GM21529 (cell line): ENCODE data around the gene SLC22A31.
"Not testable (repeated sequence)": the region's sequence is repeated elsewhere in the genome, so short reads cannot be mapped to it uniquely, and the experiment has no call there.

Source experiments
- ATAC-seq: cut with Tn5 transposase; IDR thresholded peaks from one replicate; pipeline ENCODE4 v1.9.1; 2021; ENCODE audit not compliant: unreplicated experiment

SLC22A31 gene

DNA sequence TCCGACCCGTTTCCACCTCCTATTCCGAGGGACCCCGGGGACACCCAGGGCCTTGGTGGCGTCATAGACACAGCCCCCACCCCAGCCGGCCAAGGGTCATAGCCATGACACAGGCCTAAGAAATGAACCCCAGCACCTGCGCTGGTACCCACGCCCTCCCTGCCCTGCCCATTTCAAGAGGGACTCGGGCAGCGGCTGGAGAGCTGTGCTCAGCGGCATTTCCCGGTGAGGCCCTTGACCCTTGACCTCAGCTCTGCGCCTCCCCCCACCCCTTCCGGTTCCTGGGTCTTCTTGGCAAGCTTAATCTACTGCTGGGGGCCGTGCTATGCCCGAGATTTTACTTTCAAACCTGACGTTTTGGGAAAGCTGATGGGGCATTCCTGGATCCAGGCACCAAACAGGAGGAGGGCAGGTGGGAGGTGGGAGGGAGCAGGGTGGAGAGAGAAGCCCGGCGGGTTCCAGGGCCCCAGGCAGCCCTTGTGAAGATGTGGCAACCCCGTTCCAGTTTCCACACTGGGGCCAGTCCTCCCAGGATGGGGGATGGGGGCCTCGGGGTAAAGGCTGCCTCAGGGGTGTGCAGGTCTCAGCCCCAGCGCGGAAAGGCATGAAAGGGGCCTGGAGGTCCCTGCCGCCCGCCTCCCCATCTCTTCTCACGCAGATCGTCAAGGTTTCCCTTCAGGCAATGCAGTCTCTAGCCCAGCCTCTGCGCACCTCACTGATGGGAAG lies at the start of gene SLC22A31:
Gene SLC22A31, minus strand, starts transcription at position 414 of the 726 bp plus-strand sequence. Its CDS starts 36 bp downstream, at position 378.
- ATAC-seq: no peak

GRCh38 chr16:89248196-89248982 lies 48.1 kb upstream of the SLC22A31 start:
- no peak for ATAC-seq

GRCh38 chr16:89247734-89248075 lies 47.4 kb upstream of the SLC22A31 start:
- peak; percentile 24 for ATAC-seq

- peak; percentile 74 for ATAC-seq
Measured at GRCh38 chr16:89246903-89247733, 46.8 kb upstream of the SLC22A31 start.

- ATAC-seq: no peak
Measured at GRCh38 chr16:89246383-89246902, 46.1 kb upstream of the SLC22A31 start.

GRCh38 chr16:89244754-89245153 lies 44.4 kb upstream of the SLC22A31 start:
- ATAC-seq: no peak

DNA sequence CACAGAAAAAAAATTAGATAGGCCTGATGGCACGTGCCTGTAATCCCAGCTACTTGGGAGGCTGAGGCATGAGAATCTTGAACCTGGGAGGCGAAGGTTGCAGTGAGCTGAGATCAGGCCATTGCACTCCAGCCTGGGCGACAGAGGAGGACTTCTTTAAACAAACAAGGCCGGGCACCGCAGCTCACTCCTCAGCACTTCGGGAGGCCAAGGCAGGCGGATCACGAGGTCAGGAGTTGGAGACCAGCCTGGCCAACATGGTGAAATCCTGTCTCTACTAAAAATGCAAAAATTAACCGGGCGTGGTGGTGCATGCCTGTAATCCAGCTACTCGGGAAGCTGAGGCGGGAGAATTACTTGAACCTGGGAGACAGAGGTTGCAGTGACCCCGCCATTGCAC lies 43.9 kb upstream of the SLC22A31 start:
- ATAC-seq: not testable (repeated sequence)

DNA sequence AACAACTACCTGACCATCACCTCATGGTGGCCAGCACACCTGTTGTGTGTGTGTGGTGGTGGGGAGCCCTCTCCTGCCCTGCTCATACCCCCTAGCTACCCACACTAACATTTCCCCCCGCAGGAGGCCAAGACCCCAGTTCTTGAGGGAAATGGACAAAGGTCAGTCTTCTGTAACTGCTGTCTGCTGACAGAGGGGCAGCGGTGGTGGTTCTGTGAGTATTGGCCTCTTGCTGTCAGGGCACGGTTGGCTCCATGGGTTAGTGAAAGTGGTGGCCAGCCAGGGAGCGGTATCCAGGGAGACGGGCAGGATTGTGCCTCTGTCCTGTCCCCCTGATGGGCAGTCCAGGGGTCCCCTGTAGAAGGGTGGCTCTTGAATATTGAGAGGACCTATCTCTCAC lies 43.3 kb upstream of the SLC22A31 start:
- no peak for ATAC-seq

- no peak for ATAC-seq
Measured at GRCh38 chr16:89242795-89243200, 42.5 kb upstream of the SLC22A31 start.

DNA sequence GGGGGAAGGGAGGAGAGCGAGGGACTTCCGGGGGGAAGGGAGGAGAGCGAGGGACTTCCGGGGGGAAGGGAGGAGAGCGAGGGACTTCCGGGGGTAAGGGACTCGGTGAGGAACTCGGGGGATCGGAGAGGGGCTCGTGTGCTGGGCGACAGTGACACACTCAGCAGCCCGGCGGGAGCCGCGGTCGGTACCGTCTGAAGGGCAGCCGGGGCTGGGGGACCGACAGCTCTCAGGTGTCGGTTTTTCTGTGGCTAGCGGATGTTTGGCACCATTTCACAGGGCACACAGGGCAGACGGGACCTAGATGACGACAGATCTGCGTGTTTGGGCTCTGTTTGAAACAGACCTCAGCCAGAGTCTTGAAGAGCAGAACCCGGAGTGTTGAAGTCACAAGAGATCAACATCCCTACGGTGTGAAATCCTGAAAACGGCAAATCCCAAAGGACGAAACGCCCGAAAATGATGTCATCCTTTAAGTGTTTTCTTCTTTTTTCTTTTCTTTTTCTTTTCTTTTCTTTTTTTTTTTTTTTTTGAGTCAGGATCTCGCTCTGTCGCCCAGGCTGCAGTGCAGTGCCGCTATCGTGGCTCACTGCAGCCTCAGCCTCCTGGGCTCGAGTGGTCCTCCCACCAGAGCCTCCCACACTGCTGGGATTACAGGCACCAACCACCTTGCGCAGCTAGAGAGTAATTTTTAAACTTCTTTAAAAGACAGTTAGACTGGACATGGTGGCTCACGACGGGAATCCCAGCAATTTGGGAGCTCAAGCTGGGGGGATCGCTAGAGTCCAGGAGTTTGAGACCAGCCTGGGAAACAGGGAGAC lies 41.1 kb upstream of the SLC22A31 start:
- peak; percentile 52 for ATAC-seq

GRCh38 chr16:89237733-89238132 lies 37.4 kb upstream of the SLC22A31 start:
- no peak for ATAC-seq

GRCh38 chr16:89233678-89234490 lies 33.5 kb upstream of the SLC22A31 start:
- ATAC-seq: no peak

DNA sequence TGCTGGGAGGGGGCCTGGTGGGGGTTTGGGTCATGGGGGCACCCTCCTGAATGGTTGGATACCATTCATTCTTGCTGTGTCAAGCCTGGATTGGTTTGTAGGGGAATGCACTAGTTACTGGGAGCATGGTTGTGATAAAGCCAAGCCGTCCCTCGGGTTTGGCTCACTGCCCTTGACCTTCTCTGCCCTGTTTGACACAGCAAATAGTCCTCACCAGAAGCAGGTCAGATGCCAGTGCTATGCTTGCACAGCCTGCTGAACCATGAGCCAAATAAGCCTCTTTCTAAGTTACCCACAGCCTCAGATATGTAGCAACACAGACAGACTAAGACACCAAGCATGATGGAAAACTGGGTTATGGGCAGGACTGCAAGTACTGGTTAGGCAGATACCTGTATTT lies 31.8 kb upstream of the SLC22A31 start:
- ATAC-seq: no peak

DNA sequence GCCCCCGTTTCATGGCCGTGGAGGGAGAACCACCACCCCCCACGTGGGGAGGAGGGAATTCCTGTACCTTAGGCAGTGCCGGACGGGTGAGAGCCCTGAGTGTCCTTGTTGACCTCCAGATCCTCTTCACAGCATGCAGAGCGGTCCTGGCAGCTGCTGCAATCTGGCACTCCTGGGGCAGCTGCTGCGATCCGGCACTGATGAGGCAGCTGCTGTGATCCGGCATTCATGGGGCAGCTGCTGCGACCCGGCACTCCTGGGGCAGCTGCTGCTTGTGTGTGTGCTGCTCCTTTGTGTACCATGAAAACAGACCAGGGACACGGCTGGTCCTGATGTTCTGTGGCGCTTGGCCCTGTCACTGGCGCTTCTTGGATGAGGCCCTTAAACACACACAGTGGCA lies 29.9 kb upstream of the SLC22A31 start:
- no peak for ATAC-seq

DNA sequence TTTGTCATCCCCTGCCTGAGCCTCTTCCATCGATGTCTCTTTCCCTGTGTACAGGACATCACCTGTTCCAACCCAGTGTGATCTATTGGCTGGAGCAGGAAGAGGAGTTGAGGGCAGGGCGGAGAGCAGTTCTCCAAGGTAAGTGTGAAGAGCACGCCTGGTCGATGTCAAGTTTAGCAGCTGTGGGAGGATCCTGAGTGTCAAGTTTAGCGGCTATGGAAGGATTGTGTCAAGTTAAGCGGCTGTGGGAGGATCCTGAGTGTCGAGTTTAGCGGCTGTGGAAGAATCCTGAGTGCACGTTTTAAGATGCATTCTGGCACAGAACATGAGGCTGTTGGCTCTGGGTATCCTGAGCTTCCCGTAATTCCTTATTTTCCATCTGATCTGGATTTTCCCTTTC lies 24.3 kb upstream of the SLC22A31 start:
- ATAC-seq: no peak

DNA sequence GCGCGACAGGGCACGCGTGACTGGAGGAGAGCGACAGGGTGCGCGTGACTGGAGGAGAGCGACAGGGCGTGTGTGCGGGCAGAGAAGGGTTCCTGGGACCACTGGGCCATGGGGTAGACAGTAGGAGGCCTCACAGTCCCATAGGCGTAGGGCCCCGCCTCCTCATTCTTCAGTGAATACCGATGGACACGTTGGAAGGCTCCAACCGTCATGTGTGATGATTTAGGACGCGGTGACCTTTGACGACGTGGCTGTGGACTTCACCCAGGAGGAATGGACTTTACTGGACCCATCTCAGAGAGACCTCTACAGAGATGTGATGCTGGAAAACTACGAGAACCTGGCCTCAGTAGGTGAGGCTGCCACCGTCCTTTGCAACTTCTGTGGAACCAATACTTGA lies 22.6 kb upstream of the SLC22A31 start:
- ATAC-seq: no peak

- no peak for ATAC-seq
Measured at GRCh38 chr16:89221604-89222003, 21.3 kb upstream of the SLC22A31 start.

GRCh38 chr16:89219365-89219764 lies 19.0 kb upstream of the SLC22A31 start:
- ATAC-seq: no peak

GRCh38 chr16:89217388-89218191 lies 17.3 kb upstream of the SLC22A31 start, which contains the start of gene ZNF778:
ZNF778 (plus strand) TSS chr16:89217703; CDS start chr16:89221128, 3,425 bp downstream.
- peak; percentile 90 for ATAC-seq
